HG03378 (cell line): ENCODE results near the gene INTS1.

Source experiments
- ATAC-seq: cut with Tn5 transposase; IDR thresholded peaks from one replicate; pipeline ENCODE4 v1.9.1; 2021; ENCODE audit warnings: mild to moderate bottlenecking, moderate library complexity; ENCODE audit not compliant: unreplicated experiment

Gene INTS1

GRCh38 chr7:1490837-1491236 lies 13.4 kb downstream of the INTS1 start:
- no peak for ATAC-seq

- no peak for ATAC-seq
Measured at GRCh38 chr7:1489336-1489735, 14.9 kb downstream of the INTS1 start.

- ATAC-seq: no peak
Measured at GRCh38 chr7:1488016-1488415, 16.2 kb downstream of the INTS1 start.

- ATAC-seq: no peak
Measured at GRCh38 chr7:1487466-1487865, 16.7 kb downstream of the INTS1 start.

- no peak for ATAC-seq
Measured at GRCh38 chr7:1486571-1486970, 17.6 kb downstream of the INTS1 start.

GRCh38 chr7:1485156-1485555 lies 19.0 kb downstream of the INTS1 start:
- ATAC-seq: no peak

- ATAC-seq: no peak
Measured at GRCh38 chr7:1484569-1484968, 19.6 kb downstream of the INTS1 start.

GRCh38 chr7:1483536-1484505 lies 20.4 kb downstream of the INTS1 start:
- no peak for ATAC-seq

- no peak for ATAC-seq
Measured at GRCh38 chr7:1483079-1483478, 21.1 kb downstream of the INTS1 start.

GRCh38 chr7:1481300-1481699 lies 22.9 kb downstream of the INTS1 start:
- ATAC-seq: no peak

GRCh38 chr7:1480670-1481069 lies 23.5 kb downstream of the INTS1 start:
- ATAC-seq: no peak

- no peak for ATAC-seq
Measured at GRCh38 chr7:1479287-1479686, 24.9 kb downstream of the INTS1 start.

- ATAC-seq: no peak
Measured at GRCh38 chr7:1478480-1478879, 25.7 kb downstream of the INTS1 start.

GRCh38 chr7:1476859-1477258 lies 27.3 kb downstream of the INTS1 start:
- no peak for ATAC-seq

GRCh38 chr7:1475991-1476390 lies 28.2 kb downstream of the INTS1 start:
- ATAC-seq: no peak

- no peak for ATAC-seq
Measured at GRCh38 chr7:1475393-1475792, 28.8 kb downstream of the INTS1 start.

GRCh38 chr7:1474736-1475135 lies 29.5 kb downstream of the INTS1 start:
- no peak for ATAC-seq

GRCh38 chr7:1473864-1474512 lies 30.2 kb downstream of the INTS1 start:
- no peak for ATAC-seq

GRCh38 chr7:1470901-1471300 lies 33.3 kb downstream of the INTS1 start:
- no peak for ATAC-seq

GRCh38 chr7:1468643-1469298 lies 35.4 kb downstream of the INTS1 start:
- no peak for ATAC-seq

- ATAC-seq: no peak
Measured at GRCh38 chr7:1468203-1468602, 36.0 kb downstream of the INTS1 start.
